GM12874 (cell line): ENCODE data around the gene FRMPD4.

ENCODE experiments used
- TF ChIP-seq, protein P1 (sequence below): IDR thresholded peaks from 2 replicates; pipeline ENCODE4 v1.5.1; 2011; ENCODE audit warnings: low read depth, mild to moderate bottlenecking, control low read depth, low read length, moderate library complexity; ENCODE audit not compliant: insufficient read depth

FRMPD4 gene

GRCh38 chrX:12405306-12405705, 267.0 kb downstream of the FRMPD4 start:
- TF ChIP-seq, protein P1, sequence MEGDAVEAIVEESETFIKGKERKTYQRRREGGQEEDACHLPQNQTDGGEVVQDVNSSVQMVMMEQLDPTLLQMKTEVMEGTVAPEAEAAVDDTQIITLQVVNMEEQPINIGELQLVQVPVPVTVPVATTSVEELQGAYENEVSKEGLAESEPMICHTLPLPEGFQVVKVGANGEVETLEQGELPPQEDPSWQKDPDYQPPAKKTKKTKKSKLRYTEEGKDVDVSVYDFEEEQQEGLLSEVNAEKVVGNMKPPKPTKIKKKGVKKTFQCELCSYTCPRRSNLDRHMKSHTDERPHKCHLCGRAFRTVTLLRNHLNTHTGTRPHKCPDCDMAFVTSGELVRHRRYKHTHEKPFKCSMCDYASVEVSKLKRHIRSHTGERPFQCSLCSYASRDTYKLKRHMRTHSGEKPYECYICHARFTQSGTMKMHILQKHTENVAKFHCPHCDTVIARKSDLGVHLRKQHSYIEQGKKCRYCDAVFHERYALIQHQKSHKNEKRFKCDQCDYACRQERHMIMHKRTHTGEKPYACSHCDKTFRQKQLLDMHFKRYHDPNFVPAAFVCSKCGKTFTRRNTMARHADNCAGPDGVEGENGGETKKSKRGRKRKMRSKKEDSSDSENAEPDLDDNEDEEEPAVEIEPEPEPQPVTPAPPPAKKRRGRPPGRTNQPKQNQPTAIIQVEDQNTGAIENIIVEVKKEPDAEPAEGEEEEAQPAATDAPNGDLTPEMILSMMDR = no peak

DNA sequence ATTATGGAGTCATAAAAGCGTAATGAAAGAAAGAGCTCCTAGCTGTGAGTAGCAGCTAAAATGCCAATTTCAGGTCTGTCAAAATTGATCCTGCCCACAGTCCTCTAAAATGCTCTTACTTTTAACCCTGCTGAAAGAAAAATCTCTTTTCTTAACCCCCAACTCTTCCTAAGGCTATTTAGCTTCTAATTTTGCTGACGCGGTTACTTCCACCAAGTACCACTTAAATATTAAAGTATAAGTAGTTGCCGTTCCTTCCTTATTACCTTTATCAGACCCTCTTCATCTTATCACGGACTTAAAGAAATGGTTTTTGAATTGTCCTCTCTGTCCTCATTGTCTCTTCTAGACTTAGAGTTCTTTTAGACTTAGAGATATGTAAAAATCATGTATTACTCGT, 272.2 kb downstream of the FRMPD4 start:
- TF ChIP-seq, protein P1 = no peak

- TF ChIP-seq, protein P1 = no peak
Measured at GRCh38 chrX:12411831-12412230, 273.6 kb downstream of the FRMPD4 start.

GRCh38 chrX:12412561-12412960, 274.3 kb downstream of the FRMPD4 start:
- TF ChIP-seq, protein P1 = no peak

DNA sequence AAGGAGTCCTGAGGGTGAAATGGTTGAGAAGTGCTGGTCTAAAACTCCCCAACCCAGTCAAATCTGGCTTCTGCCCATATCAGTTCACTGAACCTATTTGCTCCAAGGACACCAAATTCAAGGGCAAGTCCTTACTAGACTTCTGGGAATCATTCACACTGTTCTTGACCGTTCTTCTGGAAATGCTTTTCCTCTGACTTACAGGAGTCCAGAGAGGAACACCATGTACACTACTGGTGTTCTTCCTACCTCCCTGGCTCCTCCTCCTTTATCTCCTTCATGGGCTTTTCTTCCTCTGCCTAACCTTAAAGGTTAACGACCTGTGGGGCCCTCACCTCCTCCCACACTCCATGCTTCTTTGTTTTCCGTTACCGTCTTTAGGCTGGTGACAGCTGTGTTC, 281.3 kb downstream of the FRMPD4 start:
- TF ChIP-seq, protein P1 = no peak

DNA sequence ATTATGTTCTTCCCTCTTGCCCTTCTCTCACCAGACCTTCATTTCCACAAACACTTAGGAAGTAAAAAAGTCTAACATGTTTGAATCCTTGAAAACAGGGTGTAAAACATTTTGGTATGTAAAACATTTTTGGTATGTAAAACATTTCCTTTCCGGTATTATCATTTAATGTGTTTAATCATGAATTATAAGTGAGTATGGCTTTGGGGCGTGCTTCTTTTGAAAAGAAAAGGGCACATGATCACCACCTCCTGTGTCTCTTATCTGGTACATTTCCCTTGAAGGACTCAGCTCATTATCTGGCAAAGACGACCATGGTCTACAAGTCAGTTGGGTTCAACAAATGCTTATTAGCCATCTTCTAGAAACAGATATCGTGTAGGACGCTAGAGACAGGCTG, 283.6 kb downstream of the FRMPD4 start:
- TF ChIP-seq, protein P1 = no peak

DNA sequence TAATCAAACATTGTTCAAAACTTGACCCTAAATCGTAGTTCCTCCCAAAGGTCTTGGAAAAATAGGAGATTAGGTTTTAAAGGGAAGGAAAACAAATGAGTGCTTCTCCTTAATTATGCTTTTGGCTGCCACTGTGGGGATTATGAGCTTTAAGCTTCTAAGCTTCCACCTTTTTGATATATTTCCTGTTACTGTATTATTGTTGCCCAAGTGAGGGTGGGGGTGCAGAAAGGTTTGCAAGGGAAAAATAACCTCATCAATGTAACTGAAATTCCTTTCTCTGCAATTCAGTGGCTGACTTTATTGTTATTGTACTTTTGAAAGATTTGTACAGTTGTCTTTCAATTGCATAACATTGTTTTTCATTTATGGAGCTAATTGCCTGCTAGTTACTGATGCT, 285.1 kb downstream of the FRMPD4 start:
- TF ChIP-seq, protein P1 = no peak

GRCh38 chrX:12425496-12425895, 287.2 kb downstream of the FRMPD4 start:
- TF ChIP-seq, protein P1 = no peak
